AG10803 (cell line): Measurements from ENCODE around the gene CFAP74.

Source experiments
- DNase-seq: peaks from one replicate; pipeline ENCODE4 v3.0.0; 2010; ENCODE audit warnings: low read depth
- H3K4me3 ChIP-seq: 2 replicates; pipeline ENCODE4 v1.5.1; 2011; ENCODE audit warnings: mild to moderate bottlenecking, low read length, control low read depth
- TF ChIP-seq, protein P1 (sequence below): conservative IDR thresholded peaks from 2 replicates; pipeline ENCODE4 v1.5.1; 2011; ENCODE audit warnings: mild to moderate bottlenecking, low read length, control low read depth, inconsistent platforms

The CFAP74 gene

DNA sequence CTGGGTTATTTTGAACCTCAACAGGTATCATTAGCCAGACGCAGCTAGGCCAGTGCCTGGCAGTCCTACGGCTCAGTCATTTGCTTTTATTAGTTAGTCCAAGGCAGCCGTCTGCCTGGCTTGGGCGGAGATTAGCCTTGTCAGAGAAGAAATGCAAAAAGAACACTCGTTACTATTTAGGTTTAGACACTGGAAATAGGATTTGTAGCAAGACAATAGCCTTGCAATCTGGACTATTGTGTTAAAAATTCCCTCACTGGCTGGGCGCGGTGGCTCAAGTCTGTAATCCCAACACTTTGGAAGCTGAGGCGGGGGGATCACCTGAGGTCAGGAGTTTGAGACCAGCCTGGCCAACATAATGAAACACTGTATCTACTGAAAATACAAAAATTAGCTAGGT lies 35.7 kb upstream of the CFAP74 start:
- TF ChIP-seq, protein P1, sequence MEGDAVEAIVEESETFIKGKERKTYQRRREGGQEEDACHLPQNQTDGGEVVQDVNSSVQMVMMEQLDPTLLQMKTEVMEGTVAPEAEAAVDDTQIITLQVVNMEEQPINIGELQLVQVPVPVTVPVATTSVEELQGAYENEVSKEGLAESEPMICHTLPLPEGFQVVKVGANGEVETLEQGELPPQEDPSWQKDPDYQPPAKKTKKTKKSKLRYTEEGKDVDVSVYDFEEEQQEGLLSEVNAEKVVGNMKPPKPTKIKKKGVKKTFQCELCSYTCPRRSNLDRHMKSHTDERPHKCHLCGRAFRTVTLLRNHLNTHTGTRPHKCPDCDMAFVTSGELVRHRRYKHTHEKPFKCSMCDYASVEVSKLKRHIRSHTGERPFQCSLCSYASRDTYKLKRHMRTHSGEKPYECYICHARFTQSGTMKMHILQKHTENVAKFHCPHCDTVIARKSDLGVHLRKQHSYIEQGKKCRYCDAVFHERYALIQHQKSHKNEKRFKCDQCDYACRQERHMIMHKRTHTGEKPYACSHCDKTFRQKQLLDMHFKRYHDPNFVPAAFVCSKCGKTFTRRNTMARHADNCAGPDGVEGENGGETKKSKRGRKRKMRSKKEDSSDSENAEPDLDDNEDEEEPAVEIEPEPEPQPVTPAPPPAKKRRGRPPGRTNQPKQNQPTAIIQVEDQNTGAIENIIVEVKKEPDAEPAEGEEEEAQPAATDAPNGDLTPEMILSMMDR, result no peak
- no peak for DNase-seq
- H3K4me3 ChIP-seq, result no peak overlapping the region

DNA sequence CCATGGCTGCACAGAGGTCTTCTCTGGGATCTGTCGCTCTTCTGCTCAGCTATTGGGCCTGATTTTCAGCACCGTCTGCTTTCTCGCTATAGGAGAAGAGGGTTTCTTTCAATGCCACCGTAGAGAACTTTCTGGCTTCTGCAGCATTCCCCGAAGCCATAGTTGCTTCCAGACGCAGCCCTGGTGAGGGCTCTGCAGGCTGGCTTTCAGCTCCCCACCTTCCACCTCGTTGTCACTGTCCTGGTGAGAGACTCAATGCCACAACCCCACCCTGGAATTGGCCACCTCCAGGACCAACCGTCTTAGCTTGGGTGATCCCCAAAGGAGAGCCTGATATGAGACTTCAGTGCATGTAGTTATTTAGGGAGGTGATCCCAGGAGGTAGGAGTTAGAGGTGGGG lies 34.6 kb upstream of the CFAP74 start:
- TF ChIP-seq, protein P1, result no peak
- DNase-seq, result no peak
- no peak overlapping the region for H3K4me3 ChIP-seq

DNA sequence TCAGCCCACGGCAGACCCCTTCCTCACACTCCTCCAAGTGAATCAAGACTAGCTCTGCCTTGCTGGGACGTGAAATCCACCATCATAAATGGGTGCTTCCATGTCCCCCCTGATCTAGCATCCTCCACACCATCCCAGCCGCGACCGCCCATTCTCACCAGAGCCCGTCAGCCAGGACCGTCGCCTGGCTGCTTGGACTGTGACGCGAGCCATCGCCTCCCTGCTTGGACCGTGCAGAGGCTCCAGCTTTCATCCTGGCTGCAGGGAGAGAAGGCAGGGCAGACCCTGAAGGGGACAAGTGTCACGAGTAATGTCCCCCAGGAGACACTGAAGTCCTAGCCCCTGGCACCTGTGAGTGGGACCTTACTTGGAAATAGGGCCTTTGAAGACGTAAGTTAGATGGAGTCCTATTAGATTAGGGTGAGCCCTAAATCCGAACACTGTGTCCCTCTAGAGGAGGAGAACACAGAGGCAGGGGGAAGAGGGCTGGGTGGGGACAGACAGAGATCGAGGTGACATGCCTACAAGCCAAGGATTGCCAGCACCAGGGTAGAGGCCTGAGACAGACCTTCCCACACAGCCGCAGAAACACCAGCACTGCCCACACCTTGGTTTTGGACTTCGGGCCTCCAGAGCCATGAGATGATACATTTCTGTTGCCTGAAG lies 33.9 kb upstream of the CFAP74 start:
- TF ChIP-seq, protein P1, result no peak
- H3K4me3 ChIP-seq, result no peak overlapping the region
- no peak for DNase-seq

DNA sequence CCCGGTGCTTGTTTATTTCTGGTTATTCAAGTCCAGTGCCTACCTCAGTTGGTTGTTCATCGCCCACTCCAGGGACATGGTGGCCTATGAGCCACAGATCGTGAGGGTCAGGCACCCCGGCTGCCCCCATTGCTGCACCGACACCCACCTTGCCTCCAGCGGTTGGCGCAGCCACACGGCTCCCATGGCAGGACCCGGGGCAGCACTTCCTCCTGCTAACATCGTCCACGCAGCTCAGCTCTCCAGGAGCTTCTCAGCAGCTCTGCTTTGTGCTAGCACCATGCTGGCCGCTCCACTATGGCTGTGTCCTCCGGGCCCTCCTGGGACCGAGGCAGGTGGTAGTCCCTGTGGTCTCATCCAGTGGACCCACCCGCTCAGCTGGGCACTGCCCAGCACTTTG lies 32.7 kb upstream of the CFAP74 start:
- DNase-seq, result no peak
- TF ChIP-seq, protein P1, result no peak
- H3K4me3 ChIP-seq, result no peak overlapping the region

DNA sequence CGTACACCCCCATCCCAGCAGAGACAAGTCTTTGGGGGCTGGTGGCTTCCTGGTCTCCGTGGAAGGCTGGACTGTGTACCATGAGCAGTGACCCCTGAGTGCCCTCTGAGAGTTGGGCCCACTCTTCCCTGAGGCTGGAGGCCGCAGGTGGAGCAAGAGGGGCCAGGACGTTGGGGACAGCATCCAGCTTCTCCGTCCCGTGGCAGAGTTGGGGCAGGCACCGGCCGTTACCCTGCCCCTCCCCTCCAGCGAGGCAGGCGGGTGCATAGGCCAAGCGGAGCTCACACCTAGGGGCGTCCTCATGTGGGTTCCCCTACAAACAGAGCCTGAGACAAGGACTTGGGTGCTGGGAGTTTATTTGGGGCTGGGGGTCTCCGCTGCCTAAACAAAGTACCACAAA lies 29.6 kb upstream of the CFAP74 start:
- no peak overlapping the region for H3K4me3 ChIP-seq
- DNase-seq, result no peak
- TF ChIP-seq, protein P1, result no peak

DNA sequence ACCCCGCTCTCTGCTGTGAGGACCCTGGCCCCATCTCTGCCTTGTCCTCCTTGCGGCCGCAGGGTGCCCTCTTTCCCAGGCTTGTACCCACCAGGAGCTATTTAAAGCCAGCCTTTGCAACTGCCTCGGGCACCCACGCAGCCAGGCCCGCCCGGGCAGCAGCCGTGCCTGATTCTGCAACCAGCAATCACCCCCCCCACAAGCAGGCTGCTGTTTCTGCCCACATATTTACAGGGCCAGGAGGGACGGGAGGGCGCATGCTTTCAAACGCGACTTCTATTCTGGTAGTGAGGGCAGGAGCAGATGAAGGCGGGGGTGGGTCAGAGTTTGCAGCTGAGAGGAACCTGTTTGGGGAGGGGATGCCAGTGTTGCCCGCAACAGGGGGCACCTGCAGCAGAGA lies 29.2 kb upstream of the CFAP74 start:
- no peak for DNase-seq

More for the DNA sequence above, 29.2 kb upstream of the CFAP74 start:
- TF ChIP-seq, protein P1, result no peak
- no peak overlapping the region for H3K4me3 ChIP-seq
